Central memory CD8-positive, alpha-beta T cell (primary cell): ENCODE results near the gene AKAP7.

Experiments used
- ATAC-seq: fragments of 150-1000 bp; cut with Tn5 transposase; replicated peaks from 2 replicates; pipeline ENCODE4 v1.10.0; 2022; ENCODE audit warnings: mild to moderate bottlenecking, moderate FRiP score, moderate number of reproducible peaks; ENCODE audit not compliant: poor library complexity, severe bottlenecking; ENCODE audit errors: extremely low read depth
- DNase-seq, 2 donors: peaks; one replicate each; pipeline ENCODE4 v3.0.0; 2021; ENCODE audit warnings: low spot score in 2 of 2
- H3K27ac Mint-ChIP-seq: one replicate; pipeline ENCODE4 v1.8.0; 2022; ENCODE audit warnings: low read depth, mild to moderate bottlenecking, moderate library complexity, mixed read lengths
- H3K27me3 Mint-ChIP-seq: one replicate; pipeline ENCODE4 v1.8.0; 2022; ENCODE audit warnings: mixed read lengths
- H3K36me3 Mint-ChIP-seq: one replicate; pipeline ENCODE4 v1.8.0; 2022; ENCODE audit warnings: mild to moderate bottlenecking, moderate library complexity, mixed read lengths; ENCODE audit not compliant: insufficient read depth
- H3K4me1 Mint-ChIP-seq: one replicate; pipeline ENCODE4 v1.8.0; 2022; ENCODE audit warnings: mixed read lengths
- H3K4me3 Mint-ChIP-seq: one replicate; pipeline ENCODE4 v1.8.0; 2022; ENCODE audit warnings: mild to moderate bottlenecking, moderate library complexity, mixed read lengths
- H3K9me3 Mint-ChIP-seq: one replicate; pipeline ENCODE4 v1.8.0; 2022; ENCODE audit warnings: mixed read lengths

Gene AKAP7

GRCh38 chr6:131331873-131332781 is 196.9 kb downstream of the AKAP7 start:
- DNase-seq (no peak), ATAC-seq (no peak)
- Mint-ChIP-seq H3K36me3 (no peaks in the 10 kb centered on the region), H3K4me3 (no peak overlapping the region), H3K4me1 (no peaks in the 10 kb centered on the region), H3K27me3 (no peaks in the 10 kb centered on the region), H3K9me3 (no peaks in the 10 kb centered on the region), H3K27ac (no peak overlapping the region)
